Measurements from ENCODE around the gene ZNF814.
A peak's percentile ranks its signal among the peaks of the same experiment; 100 is the strongest.

GRCh38 chr19:57814505-57815246, 74.2 kb downstream of the ZNF814 start, which contains the start of gene ZNF552:
- no peak for TF ChIP-seq GLI2 (tag by site-specific recombination; IDR thresholded peaks at IDR 0.05; ENCODE audit: borderline replicate concordance, low read depth)
- TF ChIP-seq, protein P1, sequence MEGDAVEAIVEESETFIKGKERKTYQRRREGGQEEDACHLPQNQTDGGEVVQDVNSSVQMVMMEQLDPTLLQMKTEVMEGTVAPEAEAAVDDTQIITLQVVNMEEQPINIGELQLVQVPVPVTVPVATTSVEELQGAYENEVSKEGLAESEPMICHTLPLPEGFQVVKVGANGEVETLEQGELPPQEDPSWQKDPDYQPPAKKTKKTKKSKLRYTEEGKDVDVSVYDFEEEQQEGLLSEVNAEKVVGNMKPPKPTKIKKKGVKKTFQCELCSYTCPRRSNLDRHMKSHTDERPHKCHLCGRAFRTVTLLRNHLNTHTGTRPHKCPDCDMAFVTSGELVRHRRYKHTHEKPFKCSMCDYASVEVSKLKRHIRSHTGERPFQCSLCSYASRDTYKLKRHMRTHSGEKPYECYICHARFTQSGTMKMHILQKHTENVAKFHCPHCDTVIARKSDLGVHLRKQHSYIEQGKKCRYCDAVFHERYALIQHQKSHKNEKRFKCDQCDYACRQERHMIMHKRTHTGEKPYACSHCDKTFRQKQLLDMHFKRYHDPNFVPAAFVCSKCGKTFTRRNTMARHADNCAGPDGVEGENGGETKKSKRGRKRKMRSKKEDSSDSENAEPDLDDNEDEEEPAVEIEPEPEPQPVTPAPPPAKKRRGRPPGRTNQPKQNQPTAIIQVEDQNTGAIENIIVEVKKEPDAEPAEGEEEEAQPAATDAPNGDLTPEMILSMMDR (tag by site-specific recombination; IDR thresholded peaks at IDR 0.05), result peak; percentile 19; the same call in 1 of the 2 replicates
- TF ChIP-seq, protein P2, sequence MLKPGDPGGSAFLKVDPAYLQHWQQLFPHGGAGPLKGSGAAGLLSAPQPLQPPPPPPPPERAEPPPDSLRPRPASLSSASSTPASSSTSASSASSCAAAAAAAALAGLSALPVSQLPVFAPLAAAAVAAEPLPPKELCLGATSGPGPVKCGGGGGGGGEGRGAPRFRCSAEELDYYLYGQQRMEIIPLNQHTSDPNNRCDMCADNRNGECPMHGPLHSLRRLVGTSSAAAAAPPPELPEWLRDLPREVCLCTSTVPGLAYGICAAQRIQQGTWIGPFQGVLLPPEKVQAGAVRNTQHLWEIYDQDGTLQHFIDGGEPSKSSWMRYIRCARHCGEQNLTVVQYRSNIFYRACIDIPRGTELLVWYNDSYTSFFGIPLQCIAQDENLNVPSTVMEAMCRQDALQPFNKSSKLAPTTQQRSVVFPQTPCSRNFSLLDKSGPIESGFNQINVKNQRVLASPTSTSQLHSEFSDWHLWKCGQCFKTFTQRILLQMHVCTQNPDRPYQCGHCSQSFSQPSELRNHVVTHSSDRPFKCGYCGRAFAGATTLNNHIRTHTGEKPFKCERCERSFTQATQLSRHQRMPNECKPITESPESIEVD (tag by site-specific recombination; IDR thresholded peaks at IDR 0.05), result no peak

Measured in HEK293 (cell line).